Endodermal cell (in vitro differentiated cells): Measurements from ENCODE around the gene ACSM2B. TPM values are rescaled to one million over a fixed set of nuclear protein-coding genes. Genes with fewer than 3 reads are reported as not detected.

Experiments used
- DNase-seq: peaks from one replicate; pipeline ENCODE4 v3.0.0-alpha.2; 2017
- H3K27ac ChIP-seq: 2 replicates; pipeline ENCODE4 v1.5.1; 2013; ENCODE audit warnings: mild to moderate bottlenecking, low read depth, low read length, moderate library complexity
- H3K27me3 ChIP-seq: 2 replicates; pipeline ENCODE4 v1.6.1; 2013; ENCODE audit warnings: mild to moderate bottlenecking, low read length, moderate library complexity; ENCODE audit not compliant: insufficient read depth, control insufficient read depth, poor library complexity, severe bottlenecking
- H3K36me3 ChIP-seq: 2 replicates; pipeline ENCODE4 v1.7.0; 2013; ENCODE audit warnings: mild to moderate bottlenecking, low read length, moderate library complexity; ENCODE audit not compliant: control insufficient read depth, insufficient read depth
- H3K4me1 ChIP-seq: one replicate; pipeline ENCODE4 v1.7.0; 2013; ENCODE audit warnings: low read length; ENCODE audit not compliant: control insufficient read depth, insufficient read depth
- H3K4me3 ChIP-seq: 2 replicates; pipeline ENCODE4 v1.5.1; 2013; ENCODE audit warnings: mild to moderate bottlenecking, low read length, moderate library complexity
- H3K9ac ChIP-seq: 2 replicates; pipeline ENCODE4 v1.6.1; 2013; ENCODE audit warnings: mild to moderate bottlenecking, low read length, moderate library complexity; ENCODE audit not compliant: poor library complexity, severe bottlenecking; ENCODE audit errors: extremely low read depth
- H3K9me3 ChIP-seq: 2 replicates; pipeline ENCODE4 v1.6.1; 2013; ENCODE audit warnings: mild to moderate bottlenecking, low read length, moderate library complexity; ENCODE audit not compliant: control insufficient read depth
- H3K27ac Mint-ChIP-seq: 2 replicates; pipeline ENCODE4 v1.8.0; 2020; ENCODE audit warnings: mixed read lengths
- H3K27me3 Mint-ChIP-seq: 2 replicates; pipeline ENCODE4 v1.8.0; 2021; ENCODE audit warnings: mild to moderate bottlenecking, mixed read lengths; ENCODE audit not compliant: insufficient read depth
- H3K36me3 Mint-ChIP-seq: 2 replicates; pipeline ENCODE4 v1.8.0; 2020; ENCODE audit warnings: low read depth, mixed read lengths
- H3K4me1 Mint-ChIP-seq: 2 replicates; pipeline ENCODE4 v1.8.0; 2020; ENCODE audit warnings: mixed read lengths
- H3K4me3 Mint-ChIP-seq: 2 replicates; pipeline ENCODE4 v1.8.0; 2020; ENCODE audit warnings: mild to moderate bottlenecking, moderate library complexity, mixed read lengths
- H3K9me3 Mint-ChIP-seq: 2 replicates; pipeline ENCODE4 v1.8.0; 2020; ENCODE audit warnings: mild to moderate bottlenecking, mixed read lengths
- CTCF ChIP-seq: fragments of 200-600 bp; sonication (generic); conservative IDR thresholded peaks from 2 replicates; pipeline ENCODE4 v1.5.0; 2021; ENCODE audit warnings: antibody characterized with exemption, mild to moderate bottlenecking
- WGBS, 2 experiments: methylation state at CpG; one replicate each; pipeline versions ENCODE4 v1.1.5 to v1.1.7; 2013; ENCODE audit warnings: missing lambda C conversion rate in 2 of 2, mixed read lengths in 1 of 2; ENCODE audit not compliant: insufficient coverage in 1 of 2, insufficient read length in 1 of 2; 5-methylcytosine and 5-hydroxymethylcytosine counted together
- total RNA-seq, 2 donors: library from RNA; stranded (reverse); fragmentation: NEBNext Ultra II Directional in 1 of 2; extraction: Animal tissue kit (Norgen Biotek cat#: 25700) in 1 of 2; gene quantifications; 2 replicates in 1 of 2; 3 replicates in 1 of 2; pipeline ENCODE4 v1.2.1, GENCODE V29; 2021

The ACSM2B gene
- total RNA-seq, 2 donors from 2014 or later, result not detected

DNA sequence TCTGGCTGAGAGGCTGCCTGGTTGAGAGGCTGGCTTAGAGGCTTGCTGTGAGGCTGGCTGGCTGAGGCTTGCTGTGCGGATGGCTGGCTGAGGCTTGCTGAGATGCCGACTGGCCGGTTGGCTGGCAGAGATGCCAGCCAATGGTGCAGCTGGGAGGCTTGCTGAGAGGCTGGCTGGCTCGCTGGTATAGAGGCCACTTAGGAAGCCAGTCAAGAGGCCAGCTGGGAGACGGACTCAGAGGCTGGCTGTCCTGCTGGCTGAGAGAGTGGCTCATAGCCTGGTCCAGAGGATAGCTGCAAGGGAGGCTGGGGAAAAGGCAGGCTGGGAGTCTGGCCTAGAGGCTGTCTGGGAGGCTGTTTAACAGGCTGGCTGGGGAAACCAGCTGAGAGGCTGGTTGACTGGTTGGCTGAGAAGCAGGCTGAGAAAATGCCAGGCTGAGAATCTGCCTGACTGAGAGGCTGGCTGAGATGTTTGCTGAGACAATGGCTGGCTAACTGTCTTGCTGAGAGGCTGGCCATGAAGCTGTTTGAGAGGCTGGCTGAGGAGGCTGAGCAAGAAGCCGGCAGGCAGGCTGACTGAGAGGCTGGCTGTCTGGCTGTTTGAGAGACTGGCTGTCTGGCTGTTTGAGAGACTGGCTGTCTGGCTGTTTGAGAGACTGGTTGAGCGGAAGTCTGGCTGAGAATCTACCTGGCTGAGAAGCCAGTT, 37.5 kb upstream of the ACSM2B start:
- no peak overlapping the region for H3K27ac ChIP-seq
- H3K27ac Mint-ChIP-seq, result peak overlapping the region; percentile 32
- no peak overlapping the region for H3K4me3 ChIP-seq
- no peaks in the 10 kb centered on the region for H3K36me3 Mint-ChIP-seq
- 86 to 92% methylated on average over 4 to 7 of the region's 7 CpGs for WGBS, 2 experiments
- H3K4me3 Mint-ChIP-seq, result no peak overlapping the region
- H3K4me1 ChIP-seq, result no peaks in the 10 kb centered on the region
- H3K4me1 Mint-ChIP-seq, result peaks cover 3% of the 10 kb centered on the region
- H3K27me3 Mint-ChIP-seq, result peaks cover 9% of the 10 kb centered on the region
- H3K36me3 ChIP-seq, result no peaks in the 10 kb centered on the region
- no peak for DNase-seq
- no peaks in the 10 kb centered on the region for H3K9me3 ChIP-seq
- H3K27me3 ChIP-seq, result no peaks in the 10 kb centered on the region
- no peak for TF ChIP-seq CTCF
- H3K9me3 Mint-ChIP-seq, result no peaks in the 10 kb centered on the region
- no peak overlapping the region for H3K9ac ChIP-seq

GRCh38 chr16:20612551-20613480, 36.6 kb upstream of the ACSM2B start:
- H3K27me3 ChIP-seq, result no peaks in the 10 kb centered on the region
- peaks cover 9% of the 10 kb centered on the region for H3K27me3 Mint-ChIP-seq
- no peak overlapping the region for H3K4me3 Mint-ChIP-seq

More at GRCh38 chr16:20612551-20613480, 36.6 kb upstream of the ACSM2B start:
- H3K27ac Mint-ChIP-seq, result no peak overlapping the region
- H3K36me3 ChIP-seq, result no peaks in the 10 kb centered on the region
- H3K27ac ChIP-seq, result no peak overlapping the region
- H3K4me1 Mint-ChIP-seq, result peaks cover 2% of the 10 kb centered on the region
- H3K4me3 ChIP-seq, result no peak overlapping the region
- H3K4me1 ChIP-seq, result no peaks in the 10 kb centered on the region
- H3K9me3 ChIP-seq, result no peaks in the 10 kb centered on the region
- 71 to 86% methylated on average over 3 to 9 of the region's 9 CpGs for WGBS, 2 experiments
- no peak overlapping the region for H3K9ac ChIP-seq
- DNase-seq, result no peak
- no peak for TF ChIP-seq CTCF
- H3K9me3 Mint-ChIP-seq, result no peaks in the 10 kb centered on the region
- no peaks in the 10 kb centered on the region for H3K36me3 Mint-ChIP-seq
